ENCODE data around the gene ATG16L1.

Gene ATG16L1

GRCh38 chr2:233223059-233223894, 28.2 kb upstream of the ATG16L1 start:
- no peaks in the 10 kb centered on the region for H3K79me1 ChIP-seq (ENCODE audit: low read depth, low read length)
- no peaks in the 10 kb centered on the region for H3K36me3 ChIP-seq (replicated peaks in 1 of 2; ENCODE audit: control insufficient read depth in 2 of 2, insufficient read depth in 2 of 2, low read length in 2 of 2)
- H2BK12ac ChIP-seq (ENCODE audit: low read length): no peak overlapping the region
- no peak for DNase-seq (ENCODE audit: low spot score)
- no peak overlapping the region for H3K9ac ChIP-seq (ENCODE audit: low read depth, low read length, poor library complexity)
- H2BK120ac ChIP-seq (ENCODE audit: low read depth, low read length): no peak overlapping the region
- H4K8ac ChIP-seq (ENCODE audit: low read depth, low read length): no peak overlapping the region
- no peak overlapping the region for H3K14ac ChIP-seq (ENCODE audit: low read length)
- no peak overlapping the region for H3K27ac ChIP-seq (replicated peaks; ENCODE audit: low read length)
- no peak overlapping the region for H3K4ac ChIP-seq (ENCODE audit: low read length)
- H2AFZ ChIP-seq (ENCODE audit: low read length): no peak overlapping the region
- H3K9me3 ChIP-seq (replicated peaks in 1 of 2; ENCODE audit: control insufficient read depth in 2 of 2, insufficient read depth in 1 of 2, low read depth in 1 of 2, low read length in 2 of 2): no peaks in the 10 kb centered on the region
- no peak overlapping the region for H3K4me3 ChIP-seq (ENCODE audit: low read length in 2 of 2)
- no peak overlapping the region for H3K18ac ChIP-seq (ENCODE audit: low read length)
- no peak overlapping the region for H2BK5ac ChIP-seq (ENCODE audit: low read length)
- H3K4me2 ChIP-seq (ENCODE audit: insufficient read depth, low read length, poor library complexity, severe bottlenecking): no peak overlapping the region
- WGBS, 2 donors (ENCODE audit: extremely low coverage in 2 of 2, insufficient read length in 2 of 2, insufficient replicate concordance in 1 of 2): 100% methylated on average over 2 of the region's 14 CpGs; no CpG with 5 or more reads in 1 of the 2 donors
- no peak overlapping the region for H3K23ac ChIP-seq (ENCODE audit: low read depth, low read length, poor library complexity)
- H2AK5ac ChIP-seq (ENCODE audit: low read depth, low read length): no peak overlapping the region
- H2BK15ac ChIP-seq (ENCODE audit: low read length): no peak overlapping the region
- no peaks in the 10 kb centered on the region for H3K27me3 ChIP-seq (ENCODE audit: control insufficient read depth in 3 of 3, insufficient read depth in 3 of 3, low read depth in 1 of 3, low read length in 3 of 3)
- H4K91ac ChIP-seq (ENCODE audit: low read depth, low read length, poor library complexity): no peak overlapping the region
- H3K4me1 ChIP-seq (ENCODE audit: control insufficient read depth in 2 of 2, insufficient read depth in 1 of 2, low read depth in 1 of 2, low read length in 2 of 2): peaks cover 0 to 3% of the 10 kb centered on the region in 2 donors

- Histone ChIP-seq H3K9me3 (replicated peaks in 1 of 2; ENCODE audit: control insufficient read depth in 2 of 2, insufficient read depth in 1 of 2, low read depth in 1 of 2, low read length in 2 of 2) (no peaks in the 10 kb centered on the region), H3K4ac (ENCODE audit: low read length) (no peak overlapping the region), H3K14ac (ENCODE audit: low read length) (no peak overlapping the region), H2BK12ac (ENCODE audit: low read length) (no peak overlapping the region), H3K4me2 (ENCODE audit: insufficient read depth, low read length, poor library complexity, severe bottlenecking) (no peak overlapping the region), H2BK5ac (ENCODE audit: low read length) (no peak overlapping the region), H3K23ac (ENCODE audit: low read depth, low read length, poor library complexity) (no peak overlapping the region), H2BK15ac (ENCODE audit: low read length) (no peak overlapping the region), H3K4me3 (ENCODE audit: low read length in 2 of 2) (no peak overlapping the region), H3K79me1 (ENCODE audit: low read depth, low read length) (no peaks in the 10 kb centered on the region), H2AFZ (ENCODE audit: low read length) (no peak overlapping the region), H2BK120ac (ENCODE audit: low read depth, low read length) (no peak overlapping the region), H3K27ac (replicated peaks; ENCODE audit: low read length) (no peak overlapping the region), H4K91ac (ENCODE audit: low read depth, low read length, poor library complexity) (no peak overlapping the region), H3K36me3 (replicated peaks in 1 of 2; ENCODE audit: control insufficient read depth in 2 of 2, insufficient read depth in 2 of 2, low read length in 2 of 2) (no peaks in the 10 kb centered on the region), H4K8ac (ENCODE audit: low read depth, low read length) (no peak overlapping the region), H3K4me1 (ENCODE audit: control insufficient read depth in 2 of 2, insufficient read depth in 1 of 2, low read depth in 1 of 2, low read length in 2 of 2) (peaks cover 0 to 3% of the 10 kb centered on the region in 2 donors), H2AK5ac (ENCODE audit: low read depth, low read length) (no peak overlapping the region), H3K27me3 (ENCODE audit: control insufficient read depth in 3 of 3, insufficient read depth in 3 of 3, low read depth in 1 of 3, low read length in 3 of 3) (no peaks in the 10 kb centered on the region), H3K18ac (ENCODE audit: low read length) (no peak overlapping the region), H3K9ac (ENCODE audit: low read depth, low read length, poor library complexity) (no peak overlapping the region)
- no CpG with 5 or more reads among the region's 5 CpGs for WGBS, 2 donors (ENCODE audit: extremely low coverage in 2 of 2, insufficient read length in 2 of 2, insufficient replicate concordance in 1 of 2)
- no peak for DNase-seq (ENCODE audit: low spot score)
Measured at GRCh38 chr2:233225230-233226068, 26.0 kb upstream of the ATG16L1 start.

- Histone ChIP-seq H3K4me2 (ENCODE audit: insufficient read depth, low read length, poor library complexity, severe bottlenecking) (no peak overlapping the region), H3K23ac (ENCODE audit: low read depth, low read length, poor library complexity) (no peak overlapping the region), H3K4me1 (ENCODE audit: control insufficient read depth in 2 of 2, insufficient read depth in 1 of 2, low read depth in 1 of 2, low read length in 2 of 2) (peaks cover 0 to 2% of the 10 kb centered on the region in 2 donors), H2AFZ (ENCODE audit: low read length) (peak overlapping the region; percentile 7), H3K18ac (ENCODE audit: low read length) (no peak overlapping the region), H3K4me3 (ENCODE audit: low read length in 2 of 2) (no peak overlapping the region), H3K9ac (ENCODE audit: low read depth, low read length, poor library complexity) (no peak overlapping the region), H3K14ac (ENCODE audit: low read length) (no peak overlapping the region), H2BK15ac (ENCODE audit: low read length) (no peak overlapping the region), H3K36me3 (replicated peaks in 1 of 2; ENCODE audit: control insufficient read depth in 2 of 2, insufficient read depth in 2 of 2, low read length in 2 of 2) (no peaks in the 10 kb centered on the region), H3K79me1 (ENCODE audit: low read depth, low read length) (no peaks in the 10 kb centered on the region), H2BK12ac (ENCODE audit: low read length) (no peak overlapping the region), H3K27me3 (ENCODE audit: control insufficient read depth in 3 of 3, insufficient read depth in 3 of 3, low read depth in 1 of 3, low read length in 3 of 3) (no peaks in the 10 kb centered on the region), H4K8ac (ENCODE audit: low read depth, low read length) (no peak overlapping the region), H4K91ac (ENCODE audit: low read depth, low read length, poor library complexity) (no peak overlapping the region), H3K9me3 (replicated peaks in 1 of 2; ENCODE audit: control insufficient read depth in 2 of 2, insufficient read depth in 1 of 2, low read depth in 1 of 2, low read length in 2 of 2) (no peaks in the 10 kb centered on the region), H2BK5ac (ENCODE audit: low read length) (no peak overlapping the region), H3K4ac (ENCODE audit: low read length) (no peak overlapping the region), H2BK120ac (ENCODE audit: low read depth, low read length) (no peak overlapping the region), H3K27ac (replicated peaks; ENCODE audit: low read length) (no peak overlapping the region), H2AK5ac (ENCODE audit: low read depth, low read length) (no peak overlapping the region)
- WGBS, 2 donors (ENCODE audit: extremely low coverage in 2 of 2, insufficient read length in 2 of 2, insufficient replicate concordance in 1 of 2): no CpG with 5 or more reads among the region's 2 CpGs
- DNase-seq (ENCODE audit: low spot score): no peak
Measured at GRCh38 chr2:233226511-233227031, 24.9 kb upstream of the ATG16L1 start.
